Stimulated activated CD4-positive, alpha-beta T cell treated with anti-CD3 and anti-CD28 coated beads, Interleukin-2, amount 100 ng/mL, for 4 hours (primary cell): ENCODE measurements around the gene GYS1.

Experiments used
- DNase-seq: peaks from one replicate; pipeline ENCODE4 v3.0.0-alpha.2; 2020; ENCODE audit warnings: low read depth

The GYS1 gene

GRCh38 chr19:48963371-48964204 is 29.5 kb downstream of the GYS1 start:
- peak; percentile 54 for DNase-seq

DNA sequence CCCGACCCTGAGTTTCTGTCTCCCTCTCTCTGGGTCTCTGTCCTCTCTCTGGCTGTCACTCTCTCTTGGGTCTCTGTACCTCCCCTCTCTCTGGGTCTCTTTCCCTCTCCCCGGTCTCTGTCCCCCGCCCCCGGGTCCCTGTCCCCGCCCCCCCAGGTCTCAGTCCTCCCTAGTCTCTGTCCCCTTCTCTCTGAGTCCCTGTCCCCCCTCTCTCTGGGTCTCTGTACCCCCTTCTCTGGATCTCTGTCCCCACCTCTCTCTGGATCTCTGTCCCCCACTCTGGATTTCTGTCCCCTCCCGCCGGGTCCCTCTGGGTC is 30.3 kb downstream of the GYS1 start:
- no peak for DNase-seq

DNA sequence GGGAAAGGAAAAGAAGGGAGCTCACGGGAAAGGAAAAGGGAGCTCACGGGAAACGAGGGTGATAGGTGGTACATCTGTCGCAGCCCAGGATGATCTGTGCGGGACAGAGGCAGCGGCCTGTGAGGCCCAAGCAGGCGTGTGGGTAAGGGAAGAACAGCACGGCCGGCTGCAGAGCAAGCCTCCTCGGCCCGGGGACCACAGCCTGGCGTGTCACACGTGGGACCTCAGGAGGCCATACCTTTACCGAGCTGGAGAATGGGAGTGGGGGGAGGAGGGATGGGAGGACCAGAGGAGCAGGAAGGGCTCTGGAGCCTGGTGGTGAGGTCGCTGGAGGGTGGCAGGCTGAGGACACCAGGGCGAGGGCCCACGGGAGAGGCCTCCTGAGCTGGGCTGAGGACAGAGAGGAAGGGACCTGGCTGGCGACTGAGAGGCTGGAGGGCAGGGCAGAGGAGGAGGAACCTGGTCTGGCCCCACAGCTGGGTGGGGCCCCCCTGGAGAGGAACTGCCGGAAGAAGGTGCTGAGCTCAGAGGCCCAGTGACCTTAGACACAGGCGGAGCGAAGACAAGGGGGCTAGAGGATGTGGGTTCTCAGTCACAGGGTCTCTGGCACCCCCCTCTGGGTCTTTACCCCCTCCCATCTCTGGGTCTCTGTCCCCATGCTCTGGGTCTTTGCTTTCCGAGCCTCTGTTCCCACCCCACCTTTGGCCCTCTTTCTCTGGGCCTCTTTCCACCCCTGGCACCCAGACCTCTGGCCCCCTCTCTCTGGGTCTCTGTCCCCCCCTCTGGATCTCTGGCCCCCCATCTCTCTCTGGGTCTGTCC is 30.9 kb downstream of the GYS1 start:
- DNase-seq, result no peak

GRCh38 chr19:48961673-48962028 is 31.5 kb downstream of the GYS1 start:
- DNase-seq, result no peak

GRCh38 chr19:48961051-48961649 is 32.0 kb downstream of the GYS1 start:
- DNase-seq, result no peak

- no peak for DNase-seq
Observed at GRCh38 chr19:48959341-48960239, 33.5 kb downstream of the GYS1 start.

DNA sequence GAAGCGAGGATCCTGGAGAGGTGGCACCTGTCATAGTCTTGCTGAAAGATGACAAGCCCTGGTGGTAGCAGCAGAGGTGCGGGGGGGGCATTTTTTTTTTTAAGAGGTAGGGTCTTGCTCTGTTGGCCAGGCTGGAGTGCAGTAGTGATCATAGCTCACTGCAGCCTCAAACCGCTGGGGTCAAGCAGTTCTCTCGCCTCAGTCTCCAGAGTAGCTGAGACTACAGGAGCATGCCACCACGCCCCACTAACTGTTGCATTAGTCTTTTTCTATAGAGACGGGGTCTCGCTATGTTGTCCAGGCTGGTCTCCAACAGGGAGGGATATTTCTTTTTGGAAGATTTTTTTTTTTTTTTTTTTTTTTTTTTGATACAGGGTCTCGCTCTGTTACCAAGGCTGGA is 35.1 kb downstream of the GYS1 start:
- no peak for DNase-seq

DNA sequence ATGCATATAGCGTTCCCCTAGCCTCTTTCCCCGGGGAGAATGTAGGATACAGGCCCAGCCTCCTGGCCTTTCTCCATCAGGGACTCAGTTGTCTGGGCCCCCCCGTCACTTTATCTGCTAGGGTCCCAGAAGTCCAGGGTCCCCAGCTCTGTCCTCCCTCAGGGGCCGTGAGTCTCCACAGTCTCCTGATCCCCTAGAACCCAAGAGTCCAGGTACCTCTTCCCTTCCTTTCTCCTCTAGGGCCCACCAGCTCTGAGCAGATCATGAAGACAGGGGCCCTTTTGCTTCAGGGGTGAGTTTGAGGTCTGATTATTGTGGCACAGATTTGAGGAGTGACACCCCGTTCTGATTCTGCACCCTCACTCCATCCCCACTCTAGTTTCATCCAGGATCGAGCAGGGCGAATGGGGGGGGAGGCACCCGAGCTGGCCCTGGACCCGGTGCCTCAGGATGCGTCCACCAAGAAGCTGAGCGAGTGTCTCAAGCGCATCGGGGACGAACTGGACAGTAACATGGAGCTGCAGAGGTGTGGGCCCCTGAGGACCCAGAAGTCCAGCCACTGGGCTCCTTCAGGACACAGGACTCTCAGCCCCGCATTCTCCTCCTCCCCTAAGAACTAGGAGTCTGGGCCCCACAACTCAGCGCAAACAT is 37.7 kb downstream of the GYS1 start:
- DNase-seq, result no peak

DNA sequence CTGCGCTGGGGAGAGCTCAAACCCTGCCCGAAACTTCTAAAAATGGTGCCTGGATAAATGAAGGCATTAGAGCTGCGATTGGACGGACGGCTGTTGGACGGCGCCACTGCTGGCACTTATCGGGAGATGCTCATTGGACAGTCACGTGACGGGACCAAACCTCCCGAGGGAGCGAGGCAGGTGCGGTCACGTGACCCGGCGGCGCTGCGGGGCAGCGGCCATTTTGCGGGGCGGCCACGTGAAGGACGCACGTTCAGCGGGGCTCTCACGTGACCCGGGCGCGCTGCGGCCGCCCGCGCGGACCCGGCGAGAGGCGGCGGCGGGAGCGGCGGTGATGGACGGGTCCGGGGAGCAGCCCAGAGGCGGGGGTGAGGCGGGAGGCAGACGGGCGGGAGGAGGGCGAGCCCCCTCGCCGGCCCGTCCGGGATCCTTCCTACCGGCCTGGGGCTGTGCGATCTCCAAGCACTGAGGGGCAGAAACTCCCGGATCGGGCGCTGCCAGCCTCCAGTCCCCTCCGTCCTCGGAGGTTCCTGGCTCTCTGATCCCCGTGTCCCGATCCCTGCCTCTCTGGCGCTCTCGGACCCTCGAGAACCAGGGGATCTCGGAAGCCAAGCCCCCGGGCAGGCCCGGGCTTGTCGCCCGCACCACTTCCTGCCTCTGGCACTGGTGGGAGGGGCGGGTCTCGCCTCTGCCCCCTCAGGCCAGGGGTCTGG is 38.4 kb downstream of the GYS1 start, which contains the start of gene BAX:
BAX (plus strand) TSS at position 281 of the 713 bp plus-strand sequence; CDS start at position 335, 54 bp downstream.
- peak; percentile 85 for DNase-seq

- no peak for DNase-seq
Observed at GRCh38 chr19:48953990-48954594, 39.0 kb downstream of the GYS1 start.

GRCh38 chr19:48953141-48953540 is 40.0 kb downstream of the GYS1 start:
- DNase-seq, result no peak

DNA sequence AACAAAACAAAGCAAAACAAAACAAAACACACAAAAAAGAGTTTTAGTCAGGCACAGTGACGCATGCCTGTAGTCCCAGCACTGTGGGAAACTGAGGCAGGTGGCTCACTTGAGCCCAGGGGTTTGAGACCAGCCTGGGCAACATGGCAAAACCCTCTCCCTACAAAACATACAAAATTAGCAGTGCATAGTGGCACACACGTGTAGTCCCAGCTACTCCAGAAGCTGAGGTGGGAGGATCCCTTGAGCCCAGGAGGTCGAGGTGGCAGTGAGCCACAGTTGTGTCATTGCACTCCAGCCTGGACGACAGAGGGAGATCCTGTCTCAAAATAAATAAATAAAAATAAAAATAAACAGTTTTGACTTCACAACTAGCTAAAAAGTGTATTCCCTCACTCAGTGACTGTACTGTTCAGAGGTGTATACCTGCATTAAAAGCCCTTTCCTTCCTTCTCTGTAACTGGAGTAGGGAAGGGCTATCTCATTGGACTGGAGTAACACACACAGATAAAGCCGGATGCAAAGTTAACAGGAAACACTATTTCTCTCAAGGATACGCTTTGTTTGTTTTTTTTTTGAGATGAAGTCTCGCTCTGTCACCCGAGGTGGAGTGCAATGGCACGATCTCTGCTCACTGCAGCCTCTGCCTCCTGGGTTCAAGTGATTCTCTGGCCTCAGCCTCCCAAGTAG is 42.1 kb downstream of the GYS1 start:
- no peak for DNase-seq

DNA sequence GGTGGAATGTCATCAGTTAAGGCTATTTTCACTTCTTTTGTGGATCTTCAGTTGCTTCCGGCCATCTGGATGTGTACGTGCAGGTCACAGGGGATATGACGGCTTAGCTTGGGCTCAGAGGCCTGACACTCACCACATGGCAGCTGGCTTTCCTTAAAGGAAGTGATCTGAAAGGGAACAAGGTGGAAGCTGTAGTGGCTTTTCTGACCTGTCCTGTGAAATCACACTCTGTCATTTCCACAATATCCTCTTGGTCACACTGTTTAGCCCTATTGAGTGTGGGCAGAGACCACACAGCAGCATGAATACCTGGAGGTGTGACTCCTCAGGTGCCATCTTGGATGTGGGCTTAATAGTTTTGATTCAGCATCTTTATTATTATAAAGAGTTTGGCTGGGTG is 43.0 kb downstream of the GYS1 start:
- no peak for DNase-seq

- DNase-seq, result no peak
Observed at GRCh38 chr19:48947258-48947542, 45.9 kb downstream of the GYS1 start.

GRCh38 chr19:48946463-48947257 is 46.4 kb downstream of the GYS1 start:
- no peak for DNase-seq

DNA sequence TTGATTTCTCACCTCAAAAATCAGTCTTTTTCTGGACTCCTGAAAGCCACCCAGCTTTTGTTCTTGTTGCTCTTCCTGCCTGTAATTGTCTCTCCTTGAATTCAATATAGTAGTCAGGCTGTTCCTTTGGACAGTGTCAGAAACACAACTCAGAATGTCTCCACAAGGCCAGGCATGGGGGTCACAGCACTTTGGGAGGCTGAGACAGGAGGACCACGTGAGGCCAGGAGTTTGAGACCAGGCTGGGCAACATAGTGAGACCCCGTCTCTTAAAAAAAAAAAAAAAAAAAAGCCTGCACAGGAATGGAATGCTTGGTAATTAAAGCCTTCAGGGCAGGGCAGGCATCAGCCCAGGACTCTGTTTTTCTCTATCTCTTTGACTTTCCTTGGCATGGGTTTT is 47.3 kb downstream of the GYS1 start:
- DNase-seq, result no peak

- no peak for DNase-seq
Observed at GRCh38 chr19:48945415-48945814, 47.7 kb downstream of the GYS1 start.

GRCh38 chr19:48943081-48943480 is 50.0 kb downstream of the GYS1 start:
- no peak for DNase-seq

- DNase-seq, result no peak
Observed at GRCh38 chr19:48940902-48941301, 52.2 kb downstream of the GYS1 start.
